ENCODE data around the gene AP5Z1. TPM values are rescaled to one million over a fixed set of nuclear protein-coding genes. Genes with fewer than 3 reads are reported as not detected.

AP5Z1 gene
- total and polyA plus RNA-seq, 2 of the 4 experiments (the other 2 are of a cell fraction) = 9.7 to 38.7 TPM

DNA sequence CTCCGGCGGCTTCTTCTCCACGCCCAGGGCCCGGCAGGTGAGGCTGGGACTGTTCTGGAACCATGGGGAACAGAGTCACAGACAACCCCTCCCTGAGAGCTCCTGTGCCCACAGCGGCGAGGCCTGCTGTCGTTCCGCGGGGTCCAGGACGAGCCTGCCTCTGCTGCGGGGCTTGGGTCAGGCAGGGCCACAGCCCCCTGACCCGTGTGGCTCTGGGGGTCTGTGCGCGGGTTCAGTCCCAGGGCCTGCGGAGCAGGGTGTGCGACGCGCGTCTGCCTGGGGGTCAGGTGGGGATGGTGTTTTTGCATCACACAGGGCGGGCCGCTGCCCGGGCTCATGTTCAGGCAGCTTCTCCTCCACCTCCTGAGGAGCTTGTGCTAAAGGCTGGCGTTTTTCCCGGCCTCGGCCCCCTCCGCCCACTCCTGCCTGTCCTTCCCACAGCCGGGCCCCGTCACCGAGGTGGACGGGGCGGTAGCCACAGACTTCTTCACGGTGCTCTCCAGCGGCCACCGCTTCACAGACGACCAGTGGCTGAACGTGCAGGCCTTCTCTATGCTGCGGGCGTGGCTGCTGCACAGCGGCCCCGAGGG, 8.4 kb downstream of the AP5Z1 start:
- H2AK9ac ChIP-seq (replicated peaks; ENCODE audit: low read depth, low read length, poor library complexity) = peak overlapping the region; percentile 55

More for the DNA sequence above, 8.4 kb downstream of the AP5Z1 start:
- ChIA-PET CTCF (no interaction called here), POLR2A (ENCODE audit: unreplicated experiment) (interaction anchor here (1.1 kb wide), 1 partner anchor 8 kb away, joined by 4 read pairs; the partner anchor contains the start of gene AP5Z1)
- no peak overlapping the region for H4K91ac ChIP-seq (ENCODE audit: insufficient read depth, low read depth, low read length)
- intact Hi-C loops (cut with micrococcal nuclease) (no loop called here), in situ Hi-C loops (cut with MboI; ENCODE audit: low sequenced_read_pairs) (no loop called here), dilution Hi-C loops (cut with HindIII; ENCODE audit: low sequenced_read_pairs, unreplicated experiment) (no loop called here)
- no peak overlapping the region for H3K4me2 ChIP-seq (ENCODE audit: low read depth, low read length)
- H2BK20ac ChIP-seq (ENCODE audit: low read depth, low read length) = no peak overlapping the region
- H2AK5ac ChIP-seq (ENCODE audit: low read depth, low read length) = no peak overlapping the region
- H3K9me1 ChIP-seq (ENCODE audit: insufficient read depth, low read length) = no peaks in the 10 kb centered on the region
- H4K5ac ChIP-seq (ENCODE audit: low read depth, low read length) = no peak overlapping the region
- no peak overlapping the region for H3K27ac ChIP-seq (ENCODE audit: insufficient read depth, low read length)
- no peak overlapping the region for H3K56ac ChIP-seq (ENCODE audit: extremely low read depth, insufficient read depth, low read length)
- H4K20me1 ChIP-seq (ENCODE audit: insufficient read depth, low read length) = peaks cover 21% of the 10 kb centered on the region; the same call in 1 of the 2 replicates
- H3K23ac ChIP-seq (ENCODE audit: low read depth, low read length) = no peak overlapping the region
- no peaks in the 10 kb centered on the region for H3K9me3 ChIP-seq (ENCODE audit: control insufficient read depth, insufficient read depth, low read length)
- H2AFZ ChIP-seq (replicated peaks; ENCODE audit: low read length, poor library complexity) = no peak overlapping the region
- H3K9ac ChIP-seq (ENCODE audit: low read depth, low read length) = no peak overlapping the region
- WGBS, 2 experiments (ENCODE audit: extremely low coverage in 2 of 2, insufficient read length in 1 of 2) = 92% methylated on average over 8 of the region's 40 CpGs; no CpG with 5 or more reads in 1 of the 2 experiments
- no peak overlapping the region for H2BK120ac ChIP-seq (ENCODE audit: low read depth, low read length)
- peaks cover 75% of the 10 kb centered on the region for H3K36me3 ChIP-seq (ENCODE audit: control insufficient read depth, insufficient read depth, low read length)
- H3K79me1 ChIP-seq (ENCODE audit: low read depth in 1 of 2, low read length in 2 of 2) = peaks cover 4 to 12% of the 10 kb centered on the region in 2 experiments
- H2BK5ac ChIP-seq (ENCODE audit: low read depth, low read length, poor library complexity, severe bottlenecking) = no peak overlapping the region
- ATAC-seq (ENCODE audit: low read depth) (no peak), DNase-seq (no peak)
- H3K14ac ChIP-seq (replicated peaks; ENCODE audit: low read depth, low read length) = no peak overlapping the region
- H3K4me1 ChIP-seq (ENCODE audit: control insufficient read depth, insufficient read depth, low read length) = no peaks in the 10 kb centered on the region
- H3K4me3 ChIP-seq (ENCODE audit: insufficient read depth, low read depth, low read length) = no peak overlapping the region
- no TSS peak for BruUV-seq (replicated peaks)
- H4K8ac ChIP-seq (ENCODE audit: low read depth in 2 of 2, low read length in 2 of 2) = no peak overlapping the region
- no peak for TF ChIP-seq RAD21 (IDR thresholded peaks at IDR 0.05; ENCODE audit: low read length)
- TF ChIP-seq POLR2A (IDR thresholded peaks at IDR 0.05; ENCODE audit: low read depth, low read length) = no peak
- TF ChIP-seq, protein P1, sequence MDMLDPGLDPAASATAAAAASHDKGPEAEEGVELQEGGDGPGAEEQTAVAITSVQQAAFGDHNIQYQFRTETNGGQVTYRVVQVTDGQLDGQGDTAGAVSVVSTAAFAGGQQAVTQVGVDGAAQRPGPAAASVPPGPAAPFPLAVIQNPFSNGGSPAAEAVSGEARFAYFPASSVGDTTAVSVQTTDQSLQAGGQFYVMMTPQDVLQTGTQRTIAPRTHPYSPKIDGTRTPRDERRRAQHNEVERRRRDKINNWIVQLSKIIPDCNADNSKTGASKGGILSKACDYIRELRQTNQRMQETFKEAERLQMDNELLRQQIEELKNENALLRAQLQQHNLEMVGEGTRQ (IDR thresholded peaks at IDR 0.05; ENCODE audit: low read depth, low read length) = no peak
- TF ChIP-seq MAZ (IDR thresholded peaks at IDR 0.05; ENCODE audit: borderline replicate concordance, low read depth, low read length) = no peak
- TF ChIP-seq FOS (IDR thresholded peaks at IDR 0.05; ENCODE audit: low read depth, low read length) = no peak
- no peak for TF ChIP-seq RFX5 (IDR thresholded peaks at IDR 0.05; ENCODE audit: low read depth, low read length)
- TF ChIP-seq CHD1 (IDR thresholded peaks at IDR 0.05; ENCODE audit: low read depth, low read length) = no peak
- no peak for TF ChIP-seq BHLHE40 (IDR thresholded peaks at IDR 0.05; ENCODE audit: low read depth, low read length)
- TF ChIP-seq, protein P2, sequence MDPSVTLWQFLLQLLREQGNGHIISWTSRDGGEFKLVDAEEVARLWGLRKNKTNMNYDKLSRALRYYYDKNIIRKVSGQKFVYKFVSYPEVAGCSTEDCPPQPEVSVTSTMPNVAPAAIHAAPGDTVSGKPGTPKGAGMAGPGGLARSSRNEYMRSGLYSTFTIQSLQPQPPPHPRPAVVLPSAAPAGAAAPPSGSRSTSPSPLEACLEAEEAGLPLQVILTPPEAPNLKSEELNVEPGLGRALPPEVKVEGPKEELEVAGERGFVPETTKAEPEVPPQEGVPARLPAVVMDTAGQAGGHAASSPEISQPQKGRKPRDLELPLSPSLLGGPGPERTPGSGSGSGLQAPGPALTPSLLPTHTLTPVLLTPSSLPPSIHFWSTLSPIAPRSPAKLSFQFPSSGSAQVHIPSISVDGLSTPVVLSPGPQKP (IDR thresholded peaks at IDR 0.05; ENCODE audit: borderline replicate concordance, low read depth, low read length) = no peak
- TF ChIP-seq NFE2L2 (IDR thresholded peaks at IDR 0.05; ENCODE audit: low read depth, low read length) = no peak
- no peak for TF ChIP-seq CEBPB (IDR thresholded peaks at IDR 0.05; ENCODE audit: low read depth, low read length)
- TF ChIP-seq SMC3 (IDR thresholded peaks at IDR 0.05; ENCODE audit: low read depth, low read length) = no peak
- no peaks in the 10 kb centered on the region for H3K27me3 ChIP-seq (ENCODE audit: control insufficient read depth, insufficient read depth, low read length)
- H2BK15ac ChIP-seq (ENCODE audit: low read depth, low read length) = no peak overlapping the region
- no peak overlapping the region for H3K4ac ChIP-seq (ENCODE audit: low read depth, low read length)
- H3K18ac ChIP-seq (ENCODE audit: low read depth, low read length) = no peak overlapping the region
